Breast epithelium (tissue), 4 donors: ENCODE results near the gene ACE2. TPM values are rescaled to one million over a fixed set of nuclear protein-coding genes. Genes with fewer than 3 reads are reported as not detected.

Experiments
- DNase-seq, 2 donors: peaks; one replicate each; pipeline ENCODE4 v3.0.0-alpha.2; 2019; ENCODE audit warnings: low spot score in 2 of 2
- H3K27ac ChIP-seq, 2 donors: fragments of 200-600 bp; sonication (generic) in 1 of 2; one replicate each; pipeline ENCODE4 v1.5.1; 2016 to 2019; ENCODE audit warnings: mild to moderate bottlenecking in 1 of 2
- H3K27me3 ChIP-seq, 2 donors: fragments of 200-600 bp; sonication (generic) in 1 of 2; one replicate each; pipeline versions ENCODE4 v1.5.1 to v1.6.0; 2017 to 2019; ENCODE audit warnings: control low read depth in 1 of 2, mild to moderate bottlenecking in 1 of 2
- H3K36me3 ChIP-seq: fragments of 200-600 bp; one replicate; pipeline ENCODE4 v1.5.1; 2019
- H3K4me1 ChIP-seq, 2 donors: fragments of 200-600 bp; sonication (generic); one replicate each; pipeline ENCODE4 v1.5.1; 2016 to 2019; ENCODE audit warnings: control low read depth in 1 of 2
- H3K4me3 ChIP-seq, 3 donors: fragments of 200-600 bp; sonication (generic); 1 replicate in 2 of 3; 2 replicates in 1 of 3; pipeline ENCODE4 v1.5.1; 2016 to 2019; ENCODE audit warnings: mild to moderate bottlenecking in 3 of 3, moderate library complexity in 2 of 3
- H3K9me3 ChIP-seq, 2 donors: fragments of 200-600 bp; sonication (generic) in 1 of 2; one replicate each; pipeline ENCODE4 v1.5.1; 2016 to 2019; ENCODE audit warnings: control low read depth in 1 of 2
- POLR2A ChIP-seq: fragments of 450-650 bp; IDR thresholded peaks from one replicate; pipeline ENCODE4 v1.6.1; 2016; ENCODE audit warnings: antibody characterized with exemption, mild to moderate bottlenecking, moderate library complexity
- POLR2AphosphoS5 ChIP-seq, 3 donors: sonication (generic); formaldehyde crosslinking; IDR thresholded peaks; one replicate each; pipeline ENCODE4 v1.6.1; 2017; ENCODE audit warnings: antibody characterized with exemption in 3 of 3
- intact Hi-C: fragments of 100-400 bp; cut with DNase I; formaldehyde crosslinking; loops from one replicate; pipeline ENCODE4 v1.15.1; 2023; ENCODE audit warnings: low total_unique reads
- total RNA-seq, 3 donors: library from RNA; depleted of rRNA; stranded (reverse); fragments of >200 nt; gene quantifications; one replicate each; pipeline ENCODE4 v1.1.0, GENCODE V29; 2016
- TF ChIP-seq, protein P1 (sequence below), 3 donors: fragments of 450-650 bp; IDR thresholded peaks; one replicate each; pipeline ENCODE4 v1.5.1; 2016 to 2017; ENCODE audit warnings: antibody characterized with exemption in 3 of 3, mild to moderate bottlenecking in 3 of 3, moderate library complexity in 3 of 3

Gene ACE2
- total RNA-seq, 3 donors from 2014 or later = 2.2 to 7.2 (median 5.6) TPM

DNA sequence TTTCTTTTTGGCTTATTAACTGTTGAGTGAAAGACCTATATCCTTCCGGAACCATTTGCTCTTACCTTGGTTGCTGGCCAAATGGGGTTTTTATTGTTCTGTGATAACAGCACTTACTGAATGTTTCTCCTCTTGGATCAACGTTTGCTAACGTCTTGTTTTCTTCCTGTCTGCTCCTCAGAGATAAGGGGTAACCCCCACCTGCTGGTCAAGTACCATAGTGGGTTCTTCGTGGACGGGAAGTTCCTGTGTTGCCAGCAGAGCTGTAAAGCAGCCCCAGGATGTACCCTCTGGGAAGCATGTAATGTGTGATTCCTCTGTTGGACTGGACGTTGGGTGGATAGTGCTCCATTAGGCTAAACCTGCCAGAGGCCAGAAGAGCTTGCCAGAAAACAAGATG lies 84.8 kb downstream of the ACE2 start:
- intact Hi-C loops = no loop called here
- Histone ChIP-seq H3K4me1 (no peaks in the 10 kb centered on the region), H3K27me3 (peaks cover 0 to 37% of the 10 kb centered on the region in 2 donors), H3K9me3 (no peaks in the 10 kb centered on the region), H3K27ac (no peak overlapping the region), H3K4me3 (no peak overlapping the region), H3K36me3 (no peaks in the 10 kb centered on the region)
- TF ChIP-seq POLR2AphosphoS5 (IDR thresholded peaks at IDR 0.05) (no peak), POLR2A (no peak)
- TF ChIP-seq, protein P1, sequence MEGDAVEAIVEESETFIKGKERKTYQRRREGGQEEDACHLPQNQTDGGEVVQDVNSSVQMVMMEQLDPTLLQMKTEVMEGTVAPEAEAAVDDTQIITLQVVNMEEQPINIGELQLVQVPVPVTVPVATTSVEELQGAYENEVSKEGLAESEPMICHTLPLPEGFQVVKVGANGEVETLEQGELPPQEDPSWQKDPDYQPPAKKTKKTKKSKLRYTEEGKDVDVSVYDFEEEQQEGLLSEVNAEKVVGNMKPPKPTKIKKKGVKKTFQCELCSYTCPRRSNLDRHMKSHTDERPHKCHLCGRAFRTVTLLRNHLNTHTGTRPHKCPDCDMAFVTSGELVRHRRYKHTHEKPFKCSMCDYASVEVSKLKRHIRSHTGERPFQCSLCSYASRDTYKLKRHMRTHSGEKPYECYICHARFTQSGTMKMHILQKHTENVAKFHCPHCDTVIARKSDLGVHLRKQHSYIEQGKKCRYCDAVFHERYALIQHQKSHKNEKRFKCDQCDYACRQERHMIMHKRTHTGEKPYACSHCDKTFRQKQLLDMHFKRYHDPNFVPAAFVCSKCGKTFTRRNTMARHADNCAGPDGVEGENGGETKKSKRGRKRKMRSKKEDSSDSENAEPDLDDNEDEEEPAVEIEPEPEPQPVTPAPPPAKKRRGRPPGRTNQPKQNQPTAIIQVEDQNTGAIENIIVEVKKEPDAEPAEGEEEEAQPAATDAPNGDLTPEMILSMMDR (IDR thresholded peaks at IDR 0.05) = no peak
- DNase-seq = no peak

DNA sequence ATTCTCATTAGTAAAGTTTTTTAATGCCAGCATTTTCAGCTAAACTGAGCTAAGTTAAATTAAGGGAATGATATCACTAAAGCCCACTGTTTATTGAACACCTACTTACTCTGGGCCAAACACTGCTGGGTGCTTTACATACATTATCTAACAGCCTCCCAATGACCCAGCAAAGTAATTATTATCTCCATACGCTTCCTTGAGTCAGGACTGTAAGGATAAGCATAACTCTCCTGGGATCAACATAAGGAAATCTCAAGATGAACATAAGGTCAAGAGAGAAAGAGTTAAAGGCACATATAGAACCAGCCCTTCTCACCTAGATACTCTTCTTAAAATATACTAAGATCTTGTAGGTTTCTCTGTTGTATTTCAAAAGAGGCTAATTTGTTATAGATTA lies 86.5 kb downstream of the ACE2 start:
- TF ChIP-seq, protein P1 (IDR thresholded peaks at IDR 0.05) = no peak
- TF ChIP-seq POLR2AphosphoS5 (IDR thresholded peaks at IDR 0.05) = no peak
- no peak for TF ChIP-seq POLR2A
- Histone ChIP-seq H3K27ac (no peak overlapping the region), H3K27me3 (peaks cover 0 to 47% of the 10 kb centered on the region in 2 donors), H3K4me3 (no peak overlapping the region), H3K9me3 (no peaks in the 10 kb centered on the region), H3K36me3 (no peaks in the 10 kb centered on the region), H3K4me1 (no peaks in the 10 kb centered on the region)
- no peak for DNase-seq
- intact Hi-C loops = no loop called here

DNA sequence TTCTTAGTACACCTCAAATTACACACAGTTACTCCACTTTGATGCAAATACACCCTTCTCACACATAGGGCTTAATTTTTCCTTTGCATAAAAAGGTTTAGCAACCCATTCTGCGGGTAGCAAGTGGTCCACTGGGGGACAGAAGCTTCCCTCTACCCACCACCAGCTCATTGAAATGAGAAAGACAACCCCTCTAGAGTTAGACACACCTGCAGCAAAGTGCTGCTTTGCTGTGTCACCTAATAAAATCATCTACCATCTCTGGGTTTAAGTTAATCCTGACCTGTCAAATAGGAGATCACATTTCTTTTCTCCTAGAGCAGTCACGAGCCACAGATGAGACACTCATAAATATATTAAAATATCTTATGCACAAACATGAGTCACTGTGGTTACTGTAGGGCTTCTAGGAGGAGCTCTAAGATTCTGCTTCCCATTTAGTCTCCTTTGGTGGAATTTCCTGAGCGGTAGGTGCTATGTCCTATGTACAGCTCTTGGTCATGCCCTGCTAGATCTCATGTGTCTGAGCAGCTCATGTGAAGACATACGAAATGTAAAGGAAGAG lies 88.3 kb downstream of the ACE2 start:
- H3K4me3 ChIP-seq = no peak overlapping the region
- H3K36me3 ChIP-seq = no peaks in the 10 kb centered on the region
- no peaks in the 10 kb centered on the region for H3K4me1 ChIP-seq
- no peak for DNase-seq
- intact Hi-C loops = no loop called here
- H3K9me3 ChIP-seq = no peaks in the 10 kb centered on the region
- no peak overlapping the region for H3K27ac ChIP-seq
- H3K27me3 ChIP-seq = peaks cover 0 to 49% of the 10 kb centered on the region in 2 donors
- TF ChIP-seq POLR2AphosphoS5 (IDR thresholded peaks at IDR 0.05) = no peak
- TF ChIP-seq POLR2A = no peak
- TF ChIP-seq, protein P1 (IDR thresholded peaks at IDR 0.05) = no peak

DNA sequence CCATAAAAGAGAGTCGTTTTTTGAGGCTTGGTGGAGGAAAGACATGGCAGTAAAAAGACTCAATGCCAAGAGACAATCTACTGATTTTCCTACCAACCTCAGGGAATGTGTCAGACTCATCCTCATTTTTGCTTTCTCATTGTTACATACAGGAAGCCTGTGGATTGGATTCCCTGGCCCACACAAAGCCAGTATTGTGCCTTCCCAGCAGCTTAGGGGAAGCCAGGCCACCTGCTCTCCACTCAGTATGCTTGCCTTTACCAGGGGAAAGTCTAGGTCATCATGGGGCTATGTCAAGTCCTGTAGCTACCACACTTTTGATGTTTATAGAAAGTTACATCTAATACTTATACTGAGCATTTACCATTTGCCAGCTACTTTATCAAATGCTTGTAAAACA lies 89.2 kb downstream of the ACE2 start:
- H3K4me3 ChIP-seq = no peak overlapping the region
- H3K36me3 ChIP-seq = no peaks in the 10 kb centered on the region
- no peaks in the 10 kb centered on the region for H3K9me3 ChIP-seq
- DNase-seq = no peak
- H3K4me1 ChIP-seq = no peaks in the 10 kb centered on the region
- TF ChIP-seq, protein P1 (IDR thresholded peaks at IDR 0.05) = no peak
- TF ChIP-seq POLR2A = no peak
- TF ChIP-seq POLR2AphosphoS5 (IDR thresholded peaks at IDR 0.05) = no peak
- intact Hi-C loops = no loop called here
- no peak overlapping the region for H3K27ac ChIP-seq
- H3K27me3 ChIP-seq = peaks cover 0 to 41% of the 10 kb centered on the region in 2 donors

Other genes with a start within 250 kb of the ACE2 start
- gene VEGFD, start 216.5 kb downstream of the ACE2 start, total RNA-seq = 10 to 100 TPM in 1 of 3 donors, 1 to 10 TPM in 2; 6.0 to 10.2 (median 7.0) TPM
- gene PIR, start 107.6 kb downstream of the ACE2 start, total RNA-seq = 10 to 100 TPM; 11.6 to 20.6 (median 14.4) TPM
- gene BMX, start 100.2 kb downstream of the ACE2 start, total RNA-seq = 1 to 10 TPM; 2.3 to 4.2 (median 3.9) TPM
- under 1 TPM in 2 of 3 donors, not detected in 1; 0.59 to 0.98 TPM for gene CLTRN, start 63.8 kb upstream of the ACE2 start, total RNA-seq
- gene CA5B, start 137.3 kb upstream of the ACE2 start, total RNA-seq = 10 to 100 TPM; 16.1 to 23.0 (median 22.0) TPM
- gene ZRSR2, start 189.5 kb upstream of the ACE2 start, total RNA-seq = 1 to 10 TPM; 8.9 to 9.8 (median 9.8) TPM